Activated T-cell treated with anti-CD3 and anti-CD28 coated beads for 48 hours (primary cell): Measurements from ENCODE around the gene VPS36.
"Not testable (repeated sequence)": the region's sequence is repeated elsewhere in the genome, so short reads cannot be mapped to it uniquely, and the experiment has no call there.

ENCODE experiments used
- DNase-seq: peaks from one replicate; pipeline ENCODE4 v3.0.0-alpha.2; 2020; ENCODE audit warnings: low read depth

The VPS36 gene

GRCh38 chr13:52374873-52375411 lies 75.5 kb downstream of the VPS36 start:
- no peak for DNase-seq

GRCh38 chr13:52374389-52374788 lies 76.0 kb downstream of the VPS36 start:
- no peak for DNase-seq

- DNase-seq: not testable (repeated sequence)
These were observed 77.2 kb downstream of the VPS36 start for GRCh38 chr13:52373277-52373676.

- no peak for DNase-seq
These were observed 78.6 kb downstream of the VPS36 start for GRCh38 chr13:52371736-52372247.

GRCh38 chr13:52366291-52366690 lies 84.1 kb downstream of the VPS36 start:
- DNase-seq: no peak
